Astrocyte of the spinal cord (primary cell): ENCODE measurements around the gene TFAP2D.

Experiments
- DNase-seq: peaks from one replicate; pipeline ENCODE4 v3.0.0; 2011; ENCODE audit warnings: low read depth, low spot score
- H3K4me3 ChIP-seq: 2 replicates; pipeline ENCODE4 v1.5.1; 2011; ENCODE audit warnings: low read depth, mild to moderate bottlenecking, low read length, moderate library complexity
- in situ Hi-C: cut with HindIII; loops from 2 replicates; pipeline ENCODE4 v1.10.0; 2017; ENCODE audit warnings: low sequenced_read_pairs
- TF ChIP-seq, protein P1 (sequence below): IDR thresholded peaks from 2 replicates; pipeline ENCODE4 v1.5.1; 2012; ENCODE audit warnings: low read depth, mild to moderate bottlenecking, low read length, inconsistent platforms

The TFAP2D gene

DNA sequence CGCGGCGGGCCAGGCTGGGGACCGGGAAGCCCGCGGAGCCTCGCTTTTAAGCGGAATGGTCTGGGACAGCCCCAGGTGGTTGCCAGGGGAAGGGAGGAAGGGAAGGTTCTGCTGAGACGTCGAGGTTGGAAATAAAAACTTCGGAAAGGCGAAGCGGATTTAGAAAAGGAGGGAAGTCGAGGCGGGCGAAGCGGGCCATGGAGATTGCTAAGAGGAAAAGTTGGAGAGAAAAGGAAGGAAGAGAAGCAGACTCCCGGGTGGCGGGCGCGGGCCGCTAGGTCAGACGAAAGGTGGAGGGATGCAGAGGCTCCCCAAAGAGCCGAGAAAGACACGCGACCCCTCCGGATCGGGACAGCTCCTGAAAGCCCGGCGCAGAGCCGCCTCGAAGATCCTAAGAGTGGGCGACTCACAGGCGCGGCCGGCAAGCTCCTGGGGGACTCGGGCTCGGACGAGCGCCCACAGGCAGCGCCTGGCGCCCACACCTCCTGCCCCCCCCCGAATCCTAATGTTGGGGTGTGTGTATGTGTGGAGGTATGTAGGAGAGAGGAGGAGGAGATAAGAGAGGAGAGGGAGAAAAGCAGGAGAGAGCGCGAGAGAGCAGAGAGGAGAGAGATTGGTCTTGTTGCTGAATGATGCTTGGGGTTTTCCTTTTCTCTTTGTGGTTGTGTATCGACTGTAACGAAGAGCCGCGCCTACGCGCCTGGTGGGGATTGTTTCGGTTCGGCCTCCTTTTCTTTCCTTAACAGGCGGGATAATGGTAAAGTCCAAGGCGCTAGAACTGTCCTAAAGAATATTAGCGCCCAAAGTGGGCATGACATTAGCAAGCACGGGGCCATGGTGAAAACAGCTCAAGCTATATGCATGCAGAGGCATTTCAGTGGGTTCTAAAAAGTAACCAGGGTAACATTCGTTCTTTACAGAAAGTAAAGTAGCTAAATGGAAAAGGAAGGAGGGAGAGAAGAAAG is 106.9 kb downstream of the TFAP2D start:
- in situ Hi-C loops, result no loop called here
- TF ChIP-seq, protein P1, sequence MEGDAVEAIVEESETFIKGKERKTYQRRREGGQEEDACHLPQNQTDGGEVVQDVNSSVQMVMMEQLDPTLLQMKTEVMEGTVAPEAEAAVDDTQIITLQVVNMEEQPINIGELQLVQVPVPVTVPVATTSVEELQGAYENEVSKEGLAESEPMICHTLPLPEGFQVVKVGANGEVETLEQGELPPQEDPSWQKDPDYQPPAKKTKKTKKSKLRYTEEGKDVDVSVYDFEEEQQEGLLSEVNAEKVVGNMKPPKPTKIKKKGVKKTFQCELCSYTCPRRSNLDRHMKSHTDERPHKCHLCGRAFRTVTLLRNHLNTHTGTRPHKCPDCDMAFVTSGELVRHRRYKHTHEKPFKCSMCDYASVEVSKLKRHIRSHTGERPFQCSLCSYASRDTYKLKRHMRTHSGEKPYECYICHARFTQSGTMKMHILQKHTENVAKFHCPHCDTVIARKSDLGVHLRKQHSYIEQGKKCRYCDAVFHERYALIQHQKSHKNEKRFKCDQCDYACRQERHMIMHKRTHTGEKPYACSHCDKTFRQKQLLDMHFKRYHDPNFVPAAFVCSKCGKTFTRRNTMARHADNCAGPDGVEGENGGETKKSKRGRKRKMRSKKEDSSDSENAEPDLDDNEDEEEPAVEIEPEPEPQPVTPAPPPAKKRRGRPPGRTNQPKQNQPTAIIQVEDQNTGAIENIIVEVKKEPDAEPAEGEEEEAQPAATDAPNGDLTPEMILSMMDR, result no peak
- no peak for DNase-seq
- H3K4me3 ChIP-seq, result no peak overlapping the region

DNA sequence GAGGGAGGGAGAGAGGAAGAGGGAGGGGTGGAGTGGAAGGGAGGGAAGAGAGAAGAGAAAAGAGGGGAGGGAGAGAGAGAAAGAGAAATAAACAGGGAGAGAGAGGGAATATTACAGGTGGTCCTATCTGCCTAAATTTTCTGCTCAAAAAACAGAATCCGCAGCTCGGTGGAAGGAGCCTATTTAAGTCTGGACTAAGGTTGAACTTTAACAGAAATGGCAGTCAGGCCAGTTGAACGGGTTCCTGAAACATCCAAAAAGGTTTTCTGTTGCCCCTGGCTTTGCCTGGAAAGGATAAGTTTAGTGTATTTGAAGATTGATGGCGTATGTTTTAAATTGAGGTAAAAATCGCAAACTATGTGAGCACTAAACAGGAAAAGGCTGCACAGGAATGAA is 107.5 kb downstream of the TFAP2D start:
- no peak overlapping the region for H3K4me3 ChIP-seq
- TF ChIP-seq, protein P1, result no peak

DNA sequence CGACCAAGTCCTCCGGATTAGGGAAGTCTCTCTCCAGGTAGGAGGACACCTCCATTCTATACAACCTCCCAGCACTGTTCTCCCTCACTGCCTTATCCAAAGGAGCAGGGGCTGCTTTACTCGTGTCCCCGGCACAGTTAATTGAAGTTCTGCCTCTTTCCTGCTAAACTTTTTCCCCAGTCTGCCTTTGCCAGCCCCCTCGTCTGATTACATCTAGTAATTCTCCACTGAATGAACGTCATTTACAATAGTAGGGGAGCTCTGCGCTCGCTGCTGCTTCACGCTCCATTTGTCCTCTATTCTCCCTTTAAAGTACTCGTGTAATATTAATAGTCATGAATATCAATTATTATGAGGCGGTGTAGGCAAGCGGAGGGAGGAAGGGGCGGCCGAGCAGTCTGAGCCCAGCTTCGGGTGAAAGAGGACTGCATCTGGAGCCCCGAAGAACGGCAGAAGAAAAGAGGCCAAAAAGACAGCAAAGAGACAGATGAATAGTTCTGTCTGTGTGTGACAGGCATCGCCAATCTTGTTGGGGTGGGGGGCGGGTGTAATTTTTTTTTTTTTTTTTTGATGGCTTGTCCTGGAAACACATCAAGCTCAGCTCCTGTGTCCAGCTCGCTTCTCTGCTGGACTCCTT is 108.2 kb downstream of the TFAP2D start:
- no peak overlapping the region for H3K4me3 ChIP-seq
- in situ Hi-C loops, result no loop called here
- TF ChIP-seq, protein P1, result no peak
- DNase-seq, result no peak

More for the DNA sequence above, 107.5 kb downstream of the TFAP2D start:
- no peak for DNase-seq
- in situ Hi-C loops, result no loop called here

DNA sequence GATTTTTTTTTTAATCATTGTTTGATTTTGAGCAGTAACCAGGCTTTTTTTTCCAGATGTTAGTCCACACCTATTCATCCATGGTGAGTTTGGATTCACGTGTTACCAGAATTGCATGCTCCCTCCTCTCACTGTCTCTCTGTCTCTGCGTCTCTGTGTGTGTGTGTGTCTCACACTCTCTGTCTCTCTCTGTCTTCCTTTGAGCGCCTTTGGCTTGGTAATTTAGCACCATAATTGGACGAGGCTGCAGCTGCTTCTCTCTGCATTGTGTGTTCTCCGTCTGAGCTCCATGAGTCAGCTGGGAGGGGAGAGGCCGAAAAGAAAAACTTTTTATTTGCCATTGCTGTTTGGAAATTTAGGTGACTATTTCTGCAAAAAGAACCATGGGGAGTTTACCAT is 108.8 kb downstream of the TFAP2D start:
- no peak overlapping the region for H3K4me3 ChIP-seq
- in situ Hi-C loops, result no loop called here
- no peak for DNase-seq
- TF ChIP-seq, protein P1, result no peak
